ENCODE results near the gene DGUOK. TPM values are rescaled to one million over a fixed set of nuclear protein-coding genes. Genes with fewer than 3 reads are reported as not detected.

The DGUOK gene
- total and polyA plus RNA-seq, 4 donors, result 19.6 to 49.7 (median 28.3) TPM

- Histone ChIP-seq H3K27me3 (ENCODE audit: control insufficient read depth in 4 of 4, insufficient read depth in 4 of 4, low read length in 3 of 4) (no peaks in the 10 kb centered on the region), H3K9ac (ENCODE audit: low read depth in 1 of 2, low read length in 2 of 2) (no peak overlapping the region), H3K4me1 (ENCODE audit: control insufficient read depth in 4 of 4, insufficient read depth in 4 of 4, low read length in 3 of 4) (peaks cover 0 to 6% (median 1%) of the 10 kb centered on the region in 4 donors), H3K27ac (ENCODE audit: low read depth in 1 of 2, low read length in 2 of 2) (no peak overlapping the region), H3K36me3 (ENCODE audit: control insufficient read depth in 4 of 4, insufficient read depth in 3 of 4, low read depth in 1 of 4, low read length in 3 of 4) (peaks cover 0 to 2% (median 1%) of the 10 kb centered on the region in 4 donors), H3K4me3 (ENCODE audit: low read depth in 1 of 3, low read length in 3 of 3) (no peak overlapping the region), H3K9me3 (ENCODE audit: control insufficient read depth in 4 of 4, low read length in 3 of 4) (no peaks in the 10 kb centered on the region)
- TF ChIP-seq SP1 (IDR thresholded peaks at IDR 0.05) (no peak), RAD21 (IDR thresholded peaks at IDR 0.05) (no peak), REST (IDR thresholded peaks at IDR 0.05) (no peak), ATF3 (IDR thresholded peaks at IDR 0.05) (no peak), ZBTB33 (IDR thresholded peaks at IDR 0.05) (no peak), RXRA (IDR thresholded peaks at IDR 0.05) (no peak), FOXA1 (IDR thresholded peaks at IDR 0.05) (no peak), HNF4G (IDR thresholded peaks at IDR 0.05) (no peak), YY1 (IDR thresholded peaks at IDR 0.05) (no peak), MAX (IDR thresholded peaks at IDR 0.05) (no peak), FOXA2 (IDR thresholded peaks at IDR 0.05) (no peak), HNF4A (conservative IDR thresholded peaks at IDR 0.05) (no peak)
- 84% methylated on average over 3 of the region's 3 CpGs for WGBS
- no peak for DNase-seq (ENCODE audit: low spot score)
Observed at GRCh38 chr2:73993376-73993775, 66.7 kb downstream of the DGUOK start.

GRCh38 chr2:73993778-73994177 is 67.1 kb downstream of the DGUOK start:
- Histone ChIP-seq H3K27ac (ENCODE audit: low read depth in 1 of 2, low read length in 2 of 2) (no peak overlapping the region), H3K4me3 (ENCODE audit: low read depth in 1 of 3, low read length in 3 of 3) (no peak overlapping the region), H3K9ac (ENCODE audit: low read depth in 1 of 2, low read length in 2 of 2) (no peak overlapping the region), H3K9me3 (ENCODE audit: control insufficient read depth in 4 of 4, low read length in 3 of 4) (no peaks in the 10 kb centered on the region), H3K27me3 (ENCODE audit: control insufficient read depth in 4 of 4, insufficient read depth in 4 of 4, low read length in 3 of 4) (no peaks in the 10 kb centered on the region), H3K36me3 (ENCODE audit: control insufficient read depth in 4 of 4, insufficient read depth in 3 of 4, low read depth in 1 of 4, low read length in 3 of 4) (peaks cover 0 to 2% (median 1%) of the 10 kb centered on the region in 4 donors), H3K4me1 (ENCODE audit: control insufficient read depth in 4 of 4, insufficient read depth in 4 of 4, low read length in 3 of 4) (peaks cover 0 to 4% (median 0%) of the 10 kb centered on the region in 4 donors)
- DNase-seq (ENCODE audit: low spot score), result no peak
- WGBS, result 88% methylated on average over 4 of the region's 4 CpGs
- no peak for TF ChIP-seq ZBTB33 (IDR thresholded peaks at IDR 0.05)
- no peak for TF ChIP-seq EGR1 (IDR thresholded peaks at IDR 0.05; ENCODE audit: low read depth in 2 of 2)
- no peak for TF ChIP-seq TAF1 (conservative IDR thresholded peaks at IDR 0.05)
- TF ChIP-seq SP1 (IDR thresholded peaks at IDR 0.05), result no peak
- no peak for TF ChIP-seq YY1 (IDR thresholded peaks at IDR 0.05)
- TF ChIP-seq RAD21 (IDR thresholded peaks at IDR 0.05), result no peak
- TF ChIP-seq HNF4A (conservative IDR thresholded peaks at IDR 0.05), result no peak
- TF ChIP-seq ATF3 (IDR thresholded peaks at IDR 0.05), result no peak
- TF ChIP-seq FOXA2 (IDR thresholded peaks at IDR 0.05), result no peak
- TF ChIP-seq JUND (IDR thresholded peaks at IDR 0.05), result no peak
- no peak for TF ChIP-seq MAX (IDR thresholded peaks at IDR 0.05)
- TF ChIP-seq HNF4G (IDR thresholded peaks at IDR 0.05), result no peak
- no peak for TF ChIP-seq CTCF (IDR thresholded peaks at IDR 0.05; ENCODE audit: low read depth, low read length, missing input control)

Measured in liver (tissue), 9 donors.